Stimulated activated effector memory CD8-positive, alpha-beta T cell treated with anti-CD3 and anti-CD28 coated beads, Interleukin-12 subunit alpha, Interleukin-12 subunit beta, amount 100 ng/mL, for 72 hours (primary cell): ENCODE data around the gene PRLR.
"Not testable (repeated sequence)": the region's sequence is repeated elsewhere in the genome, so short reads cannot be mapped to it uniquely, and the experiment has no call there.

ENCODE experiments used
- ATAC-seq: fragments of 150-1000 bp; cut with Tn5 transposase; 2 replicates; pipeline ENCODE4 v1.10.0; 2021
- DNase-seq, 2 donors: peaks; one replicate each; pipeline ENCODE4 v3.0.0; 2021 to 2022; ENCODE audit warnings: low spot score in 2 of 2
- H3K27ac Mint-ChIP-seq: one replicate; pipeline ENCODE4 v1.8.0; 2022; ENCODE audit warnings: mild to moderate bottlenecking, mixed read lengths
- H3K36me3 Mint-ChIP-seq: one replicate; pipeline ENCODE4 v1.8.0; 2022; ENCODE audit warnings: mild to moderate bottlenecking, mixed read lengths
- H3K4me1 Mint-ChIP-seq: one replicate; pipeline ENCODE4 v1.8.0; 2022; ENCODE audit warnings: mixed read lengths
- H3K4me3 Mint-ChIP-seq: one replicate; pipeline ENCODE4 v1.8.0; 2022; ENCODE audit warnings: mild to moderate bottlenecking, mixed read lengths
- H3K9me3 Mint-ChIP-seq: one replicate; pipeline ENCODE4 v1.8.0; 2022; ENCODE audit warnings: mixed read lengths

PRLR gene

DNA sequence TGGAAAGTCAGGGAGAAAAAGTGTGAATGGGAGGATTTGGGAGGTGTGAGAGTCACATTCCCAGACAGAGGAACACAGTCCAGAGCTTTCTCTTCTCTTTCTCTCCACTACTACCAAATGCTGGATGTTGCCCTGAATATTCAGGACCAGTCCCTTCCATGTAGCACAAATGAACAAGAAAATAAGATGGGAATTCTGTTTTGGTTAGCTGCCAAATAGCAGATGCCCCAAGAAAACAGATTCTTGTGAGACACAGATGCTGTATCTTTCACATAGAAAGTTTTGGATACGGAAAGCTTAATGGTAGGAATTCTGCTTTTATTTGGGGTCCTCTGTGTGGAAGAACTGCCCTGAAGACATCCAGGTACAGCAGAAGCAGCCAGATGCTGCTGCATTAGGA, 37.8 kb downstream of the PRLR start:
- Mint-ChIP-seq H3K36me3 (no peaks in the 10 kb centered on the region), H3K4me1 (no peaks in the 10 kb centered on the region), H3K9me3 (no peaks in the 10 kb centered on the region), H3K4me3 (no peak overlapping the region), H3K27ac (no peak overlapping the region)
- no peak for ATAC-seq
- DNase-seq: no peak

DNA sequence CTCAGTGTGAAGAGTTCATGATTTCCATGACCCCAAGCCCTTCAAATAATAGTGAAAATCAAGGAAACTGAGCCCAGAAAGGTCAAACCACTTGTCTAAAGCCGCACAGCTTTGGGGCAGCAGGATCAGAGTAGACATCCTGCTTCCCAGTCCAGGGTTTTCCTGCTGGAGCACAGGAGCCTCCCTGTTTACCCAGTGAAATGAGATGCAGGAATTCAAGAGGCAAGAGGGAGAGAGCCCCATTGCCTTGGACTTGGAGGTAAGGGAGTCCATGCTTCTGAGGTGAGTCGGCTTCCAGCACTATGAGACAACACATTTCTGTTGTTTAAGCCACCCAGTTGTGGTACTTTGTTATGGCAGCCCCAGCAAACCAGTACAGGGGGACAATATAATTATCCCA, 40.5 kb downstream of the PRLR start:
- ATAC-seq, H3K9me3 Mint-ChIP-seq, DNase-seq, H3K27ac Mint-ChIP-seq, H3K4me1 Mint-ChIP-seq, H3K4me3 Mint-ChIP-seq, H3K36me3 Mint-ChIP-seq: not testable (repeated sequence)

DNA sequence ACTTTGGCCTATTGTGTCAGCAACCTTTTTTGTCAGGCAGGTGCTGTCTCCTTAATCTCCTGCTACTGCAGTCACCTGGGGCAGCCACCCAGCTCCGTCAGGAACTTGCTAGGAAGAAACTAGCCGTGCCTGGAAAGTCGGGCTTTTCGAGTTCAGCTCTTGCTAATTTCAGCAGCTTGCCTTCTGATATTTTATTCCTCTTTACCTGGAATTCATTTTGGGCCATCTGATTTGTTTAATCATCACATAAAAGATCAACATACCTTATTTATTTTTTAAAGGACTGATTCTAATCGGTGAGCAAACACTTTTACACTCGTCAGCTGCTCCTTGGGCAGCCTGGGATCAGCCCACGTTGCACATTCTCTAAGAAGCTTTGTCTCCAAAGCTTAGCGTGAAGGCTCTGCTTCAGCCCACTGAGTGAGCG, 42.2 kb downstream of the PRLR start:
- H3K36me3 Mint-ChIP-seq: no peaks in the 10 kb centered on the region
- ATAC-seq: no peak
- H3K9me3 Mint-ChIP-seq: no peaks in the 10 kb centered on the region

DNA sequence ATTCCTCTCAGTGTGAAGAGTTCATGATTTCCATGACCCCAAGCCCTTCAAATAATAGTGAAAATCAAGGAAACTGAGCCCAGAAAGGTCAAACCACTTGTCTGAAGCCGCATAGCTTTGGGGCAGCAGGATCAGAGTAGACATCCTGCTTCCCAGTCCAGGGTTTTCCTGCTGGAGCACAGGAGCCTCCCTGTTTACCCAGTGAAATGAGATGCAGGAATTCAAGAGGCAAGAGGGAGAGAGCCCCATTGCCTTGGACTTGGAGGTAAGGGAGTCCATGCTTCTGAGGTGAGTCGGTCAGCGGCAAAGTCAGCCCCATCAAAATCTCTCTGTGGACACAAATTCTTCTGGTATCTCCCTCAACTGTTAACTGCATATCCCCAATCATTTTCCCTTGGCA, 42.7 kb downstream of the PRLR start:
- H3K9me3 Mint-ChIP-seq, H3K27ac Mint-ChIP-seq, H3K4me3 Mint-ChIP-seq, ATAC-seq, H3K36me3 Mint-ChIP-seq, H3K4me1 Mint-ChIP-seq, DNase-seq: not testable (repeated sequence)

More for the DNA sequence above, 42.2 kb downstream of the PRLR start:
- no peaks in the 10 kb centered on the region for H3K4me1 Mint-ChIP-seq
- DNase-seq: no peak
- no peak overlapping the region for H3K27ac Mint-ChIP-seq
- H3K4me3 Mint-ChIP-seq: no peak overlapping the region

DNA sequence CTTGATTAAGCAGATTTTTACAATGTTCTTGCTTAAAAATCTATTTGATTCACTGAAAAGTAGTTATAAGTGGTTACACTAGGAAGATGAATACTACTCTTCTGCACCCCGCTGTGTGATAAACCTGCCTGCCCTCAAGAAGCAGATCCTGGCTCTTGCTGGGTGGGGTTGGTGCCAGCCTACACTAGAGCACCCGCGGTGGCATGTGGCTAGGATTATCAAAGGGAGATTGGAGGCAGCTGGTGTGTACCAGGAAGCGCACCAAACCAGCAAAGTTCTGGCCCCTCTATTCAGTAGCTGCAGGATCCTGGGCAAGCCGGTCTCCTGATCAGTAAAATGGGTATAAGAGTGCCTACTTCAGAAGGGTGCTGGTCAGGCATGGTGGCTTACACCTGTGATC, 43.5 kb downstream of the PRLR start:
- Mint-ChIP-seq H3K4me3 (no peak overlapping the region), H3K4me1 (no peaks in the 10 kb centered on the region), H3K36me3 (no peaks in the 10 kb centered on the region), H3K27ac (no peak overlapping the region), H3K9me3 (no peaks in the 10 kb centered on the region)
- ATAC-seq (no peak), DNase-seq (no peak)

DNA sequence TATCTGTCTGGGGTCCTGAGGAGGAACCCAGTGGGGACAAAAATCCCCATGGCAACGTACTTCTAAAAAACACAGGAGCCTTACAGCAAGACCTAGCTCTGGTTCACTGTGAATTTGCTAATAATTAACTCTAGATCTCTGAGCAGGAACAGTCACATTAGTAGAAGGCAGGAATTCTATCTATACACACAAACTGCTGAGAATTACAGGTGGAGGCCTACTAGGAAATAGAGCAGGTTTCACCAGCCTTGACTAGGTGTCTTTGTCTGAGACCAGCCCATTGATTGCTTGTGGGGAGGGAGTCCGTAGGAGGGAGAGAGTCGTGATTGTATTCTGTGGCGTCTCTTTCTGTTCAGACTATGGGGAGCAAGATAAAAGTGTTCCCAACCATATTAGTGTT, 44.8 kb downstream of the PRLR start:
- H3K36me3 Mint-ChIP-seq: no peaks in the 10 kb centered on the region
- H3K27ac Mint-ChIP-seq: no peak overlapping the region
- H3K4me1 Mint-ChIP-seq: no peaks in the 10 kb centered on the region
- no peak overlapping the region for H3K4me3 Mint-ChIP-seq
- no peak for ATAC-seq
- H3K9me3 Mint-ChIP-seq: no peaks in the 10 kb centered on the region
- DNase-seq: no peak

DNA sequence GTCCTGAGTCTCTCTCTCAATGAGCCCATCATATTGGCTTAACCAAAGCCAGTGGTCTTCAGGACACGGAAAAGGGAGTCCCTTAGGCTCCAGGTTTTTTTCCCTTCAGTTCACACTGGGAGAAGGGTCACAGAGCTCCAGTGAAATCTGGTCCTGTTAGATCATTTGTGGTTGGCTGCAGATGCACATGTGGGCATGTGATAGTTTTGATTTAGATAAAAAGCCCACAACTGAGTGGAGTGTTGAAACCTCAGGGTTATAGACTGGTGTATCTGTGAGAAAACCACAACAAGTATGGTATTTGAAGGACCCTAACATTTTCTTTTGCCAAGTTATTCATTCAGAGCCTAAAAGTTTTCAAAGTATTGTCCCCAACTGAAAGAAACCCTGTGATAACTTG, 46.7 kb downstream of the PRLR start:
- Mint-ChIP-seq H3K4me3 (no peak overlapping the region), H3K4me1 (no peaks in the 10 kb centered on the region), H3K9me3 (no peaks in the 10 kb centered on the region), H3K36me3 (no peaks in the 10 kb centered on the region), H3K27ac (no peak overlapping the region)
- no peak for DNase-seq
- peak; percentile 9 for ATAC-seq

DNA sequence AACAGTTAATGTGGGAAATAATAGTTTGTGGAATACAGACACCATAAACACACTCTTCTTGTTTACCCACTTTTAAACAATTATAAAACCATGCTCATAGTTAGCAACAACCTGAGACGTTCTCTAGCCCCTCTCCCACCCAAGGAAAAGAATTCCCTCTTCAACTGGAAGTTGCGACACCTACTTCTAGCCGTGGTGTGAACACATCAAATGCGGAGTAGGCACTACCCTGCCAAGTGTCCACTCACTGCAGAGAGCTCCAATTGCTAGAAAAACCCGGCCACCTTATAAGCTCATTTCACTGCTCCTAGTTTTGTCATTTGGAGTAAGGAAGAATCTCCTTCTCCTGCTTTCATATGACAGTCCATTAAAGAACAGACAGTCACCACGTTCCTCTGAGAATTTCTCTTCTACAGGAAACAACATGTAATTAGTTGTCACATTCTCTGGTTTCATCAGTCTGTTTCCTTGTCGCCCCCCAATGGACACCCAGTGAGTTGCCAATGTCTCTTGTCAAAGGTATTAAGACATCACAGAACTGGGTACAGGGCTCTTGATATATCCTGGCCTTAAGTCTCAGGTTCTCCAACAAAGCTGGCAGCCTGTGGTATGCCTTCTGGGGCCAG, 47.3 kb downstream of the PRLR start:
- DNase-seq (peak in 1 of 2 donors; percentile 56), ATAC-seq (peak; percentile 38)
- Mint-ChIP-seq H3K27ac (no peak overlapping the region), H3K4me3 (no peak overlapping the region), H3K36me3 (no peaks in the 10 kb centered on the region), H3K9me3 (no peaks in the 10 kb centered on the region), H3K4me1 (no peaks in the 10 kb centered on the region)

DNA sequence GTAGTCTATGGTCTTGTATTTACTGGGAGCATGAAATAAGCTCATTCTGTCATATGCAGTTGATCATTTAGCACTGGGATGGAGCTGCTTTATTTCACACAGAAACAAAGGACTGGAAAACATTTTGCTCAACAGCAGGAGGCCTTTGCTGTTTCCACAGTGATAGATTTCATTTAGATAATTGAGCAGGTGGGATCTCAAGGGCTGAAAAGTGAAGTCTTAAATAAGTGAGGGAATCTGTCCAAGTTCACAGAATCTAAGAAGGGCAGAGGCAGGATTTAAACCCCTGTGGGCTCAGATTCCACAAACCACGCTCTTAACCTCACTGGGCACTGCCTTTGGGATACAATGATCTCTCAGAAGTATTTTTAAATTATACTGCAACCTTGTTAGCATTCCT, 47.8 kb downstream of the PRLR start:
- no peak for DNase-seq
- Mint-ChIP-seq H3K27ac (no peak overlapping the region), H3K4me3 (no peak overlapping the region), H3K9me3 (no peaks in the 10 kb centered on the region), H3K4me1 (no peaks in the 10 kb centered on the region), H3K36me3 (no peaks in the 10 kb centered on the region)
- ATAC-seq: no peak

DNA sequence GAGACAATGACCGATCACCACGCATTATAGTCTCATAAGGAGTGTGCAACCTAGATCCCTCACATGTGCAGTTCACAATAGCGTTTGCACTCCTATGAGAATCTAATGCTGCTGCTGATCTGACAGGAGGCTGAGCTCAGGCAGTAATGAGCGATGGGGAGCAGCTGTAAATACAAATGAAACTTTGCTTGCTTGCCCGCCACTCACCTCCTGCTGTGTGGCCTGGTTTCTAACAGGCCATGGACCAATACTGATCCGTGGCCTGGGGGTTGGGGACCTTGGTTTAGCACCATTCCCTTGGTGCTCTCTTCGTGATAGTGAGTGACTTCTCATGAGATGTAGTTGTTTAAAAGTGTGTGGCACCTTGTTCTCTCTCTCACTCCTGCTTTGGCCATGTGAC, 50.2 kb downstream of the PRLR start:
- Mint-ChIP-seq H3K36me3 (no peaks in the 10 kb centered on the region), H3K4me1 (no peaks in the 10 kb centered on the region), H3K27ac (no peak overlapping the region), H3K4me3 (no peak overlapping the region), H3K9me3 (no peaks in the 10 kb centered on the region)
- ATAC-seq (no peak), DNase-seq (no peak)

DNA sequence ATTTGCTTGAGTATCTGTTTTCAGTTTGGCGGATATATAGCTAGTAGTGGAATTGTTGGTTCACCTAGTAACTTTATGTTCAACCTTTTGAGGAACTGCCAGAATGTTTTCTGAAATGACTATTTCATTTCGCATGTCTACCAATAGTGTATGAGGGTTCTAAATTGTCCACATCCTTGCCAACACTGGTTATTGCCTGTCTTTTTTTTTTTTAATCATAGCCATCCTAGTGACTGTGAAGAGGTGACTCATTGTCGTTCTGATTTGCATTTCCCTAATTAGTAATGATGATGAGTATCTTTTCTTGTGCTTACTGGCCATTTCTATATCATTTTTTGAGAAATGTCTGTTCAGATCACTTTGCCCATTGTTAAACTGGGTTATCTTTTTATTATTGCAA, 52.5 kb downstream of the PRLR start:
- Mint-ChIP-seq H3K9me3 (no peaks in the 10 kb centered on the region), H3K4me1 (no peaks in the 10 kb centered on the region), H3K27ac (no peak overlapping the region), H3K4me3 (no peak overlapping the region), H3K36me3 (no peaks in the 10 kb centered on the region)
- peak; percentile 69 for ATAC-seq
- DNase-seq: no peak

DNA sequence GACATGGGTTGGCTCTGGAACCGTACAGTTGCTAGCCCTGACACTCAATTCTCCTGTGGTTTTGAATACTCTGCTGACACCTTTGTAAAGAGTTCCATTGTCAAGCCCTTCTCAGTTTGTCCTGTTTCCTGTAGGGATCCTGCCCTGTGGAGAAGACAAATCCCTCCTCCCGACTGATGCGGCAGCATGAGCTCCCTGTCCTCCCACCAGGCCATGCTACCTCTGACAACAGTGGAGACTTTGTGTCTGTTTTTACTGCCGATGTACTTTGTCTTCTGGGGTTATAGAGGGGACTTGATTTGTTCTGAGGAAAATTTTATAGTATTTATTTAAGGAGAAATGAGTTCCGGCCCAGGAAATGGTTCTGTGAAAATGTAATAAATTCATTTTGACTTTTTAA, 57.8 kb downstream of the PRLR start:
- no peak for ATAC-seq
- no peak overlapping the region for H3K27ac Mint-ChIP-seq
- no peaks in the 10 kb centered on the region for H3K36me3 Mint-ChIP-seq
- no peak overlapping the region for H3K4me3 Mint-ChIP-seq
- H3K9me3 Mint-ChIP-seq: peaks cover 8% of the 10 kb centered on the region
- DNase-seq: no peak
- no peaks in the 10 kb centered on the region for H3K4me1 Mint-ChIP-seq

DNA sequence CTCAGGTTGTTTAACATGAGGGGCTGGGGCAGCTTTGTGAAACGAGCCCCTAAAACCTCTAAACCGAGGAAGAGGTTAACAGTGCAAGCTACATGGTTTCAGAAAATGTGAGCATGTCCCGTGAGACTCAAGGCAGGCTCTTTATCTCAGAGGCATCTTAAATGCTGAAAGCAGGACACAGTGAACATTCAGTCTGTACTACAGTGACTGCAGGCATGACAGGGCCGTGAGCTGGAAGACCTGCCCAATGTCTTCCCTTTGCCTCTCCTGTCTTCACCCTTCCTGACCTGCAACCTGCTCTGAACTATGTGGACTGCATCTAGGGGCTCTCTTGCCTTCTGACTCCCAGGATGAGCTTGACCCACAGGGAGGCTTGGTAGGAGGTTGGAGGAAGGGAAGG, 58.3 kb downstream of the PRLR start:
- Mint-ChIP-seq H3K9me3 (peaks cover 13% of the 10 kb centered on the region), H3K27ac (no peak overlapping the region), H3K4me1 (no peaks in the 10 kb centered on the region), H3K36me3 (no peaks in the 10 kb centered on the region), H3K4me3 (no peak overlapping the region)
- no peak for DNase-seq
- ATAC-seq: peak; percentile 11

DNA sequence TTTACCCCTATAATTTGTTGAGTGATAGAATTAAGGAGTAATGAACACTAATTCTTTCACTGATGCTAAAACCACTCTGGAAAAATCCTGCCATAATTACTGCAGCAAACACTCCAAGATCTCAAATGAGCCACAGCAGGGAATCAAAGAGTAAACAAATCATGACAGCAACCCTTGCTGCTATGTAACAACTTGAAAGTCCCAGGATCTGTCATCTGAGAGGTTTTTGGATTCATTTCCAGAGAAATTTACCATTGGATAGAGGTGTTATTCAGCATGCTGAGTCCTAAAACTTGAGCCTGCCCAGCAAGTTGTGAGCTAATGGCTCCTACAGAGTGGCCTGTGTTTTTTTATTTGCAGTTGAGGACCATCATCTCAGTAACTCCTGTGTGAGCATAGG, 59.2 kb downstream of the PRLR start:
- peaks cover 15% of the 10 kb centered on the region for H3K9me3 Mint-ChIP-seq
- ATAC-seq: no peak
- no peak for DNase-seq
- no peaks in the 10 kb centered on the region for H3K4me1 Mint-ChIP-seq
- H3K4me3 Mint-ChIP-seq: no peak overlapping the region
- no peak overlapping the region for H3K27ac Mint-ChIP-seq
- H3K36me3 Mint-ChIP-seq: no peaks in the 10 kb centered on the region

DNA sequence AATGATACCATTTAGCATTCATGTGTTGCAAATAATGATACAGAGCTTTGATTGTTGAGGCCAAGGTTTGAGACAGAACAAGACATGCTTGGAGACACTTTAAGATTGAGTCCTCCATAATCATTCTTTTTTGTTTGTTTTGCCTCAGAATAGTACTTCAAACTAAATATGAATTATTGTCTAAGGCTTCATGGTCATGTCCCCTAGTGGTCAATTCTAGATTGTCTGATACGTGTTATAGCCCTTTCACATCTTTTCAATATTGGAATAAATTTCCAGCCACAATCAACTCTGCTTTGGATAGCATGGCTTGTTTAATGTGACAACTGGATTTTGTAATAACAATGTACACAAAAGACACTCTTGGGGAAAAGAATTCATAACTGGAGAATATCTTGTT, 64.2 kb downstream of the PRLR start:
- Mint-ChIP-seq H3K4me1 (no peaks in the 10 kb centered on the region), H3K36me3 (no peaks in the 10 kb centered on the region), H3K27ac (no peak overlapping the region), H3K4me3 (no peak overlapping the region), H3K9me3 (peaks cover 15% of the 10 kb centered on the region)
- no peak for ATAC-seq
- DNase-seq: no peak

DNA sequence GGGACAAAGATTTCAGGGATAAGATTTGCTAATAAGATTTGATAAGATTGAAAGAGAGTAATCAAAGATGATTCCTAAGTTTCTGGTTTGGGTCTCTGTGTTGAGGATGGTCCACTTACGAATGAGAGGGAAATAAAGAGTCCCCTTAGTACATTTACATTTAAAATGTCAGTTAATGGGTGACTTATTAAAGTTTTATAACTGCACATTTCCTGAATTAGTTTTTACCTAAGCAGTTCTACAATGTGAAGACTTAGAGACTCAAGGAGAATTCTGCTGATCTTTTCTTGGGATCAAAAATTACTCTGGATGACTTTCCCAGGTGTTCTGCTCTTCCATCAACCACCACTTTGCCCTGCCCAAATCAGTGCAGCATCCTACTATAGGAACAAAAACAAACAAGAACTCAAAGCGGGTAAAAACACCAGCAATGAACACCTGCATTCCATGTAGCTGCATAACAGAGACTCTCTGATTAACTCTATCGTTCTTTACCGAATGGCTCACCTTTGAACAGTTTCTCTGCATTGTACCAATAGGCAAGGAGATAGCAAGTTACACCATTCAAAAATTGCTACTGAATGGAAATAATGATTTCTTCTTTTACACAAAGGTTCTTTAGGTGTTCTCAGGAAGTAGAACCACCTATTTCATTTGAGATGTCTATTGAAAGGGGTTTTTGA, 65.3 kb downstream of the PRLR start:
- no peak for DNase-seq

DNA sequence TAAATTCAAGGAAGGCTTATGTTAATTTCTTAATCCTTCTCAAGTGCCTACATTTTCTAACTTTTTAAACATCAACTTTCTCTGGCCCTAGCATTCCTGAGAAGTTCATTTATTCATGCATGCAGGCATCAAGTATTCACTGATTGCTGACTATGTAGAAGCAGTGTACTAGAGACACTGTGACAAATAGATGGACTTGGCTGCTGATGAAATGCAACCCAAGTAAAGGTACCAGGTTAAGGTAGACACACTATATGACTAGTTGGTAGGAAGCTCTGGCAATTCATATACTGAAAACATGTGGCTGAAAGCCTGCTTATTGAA, 66.6 kb downstream of the PRLR start:
- H3K9me3 Mint-ChIP-seq: peaks cover 15% of the 10 kb centered on the region
- no peaks in the 10 kb centered on the region for H3K4me1 Mint-ChIP-seq
- H3K36me3 Mint-ChIP-seq: no peaks in the 10 kb centered on the region
- H3K4me3 Mint-ChIP-seq: no peak overlapping the region
- ATAC-seq: no peak
- no peak for DNase-seq
- no peak overlapping the region for H3K27ac Mint-ChIP-seq

More for the DNA sequence above, 65.3 kb downstream of the PRLR start:
- no peak overlapping the region for H3K27ac Mint-ChIP-seq
- no peak overlapping the region for H3K4me3 Mint-ChIP-seq
- ATAC-seq: no peak
- peaks cover 15% of the 10 kb centered on the region for H3K9me3 Mint-ChIP-seq
- no peaks in the 10 kb centered on the region for H3K36me3 Mint-ChIP-seq
- no peaks in the 10 kb centered on the region for H3K4me1 Mint-ChIP-seq
